Measurements from ENCODE around the gene FAM163B. TPM values are rescaled to one million over a fixed set of nuclear protein-coding genes. Genes with fewer than 3 reads are reported as not detected.

FAM163B gene
- total and polyA plus RNA-seq, 2 of the 8 experiments (the other 6 are each of a cell fraction or from before 2014, with no cell fraction given): 0.63 to 1.0 TPM

DNA sequence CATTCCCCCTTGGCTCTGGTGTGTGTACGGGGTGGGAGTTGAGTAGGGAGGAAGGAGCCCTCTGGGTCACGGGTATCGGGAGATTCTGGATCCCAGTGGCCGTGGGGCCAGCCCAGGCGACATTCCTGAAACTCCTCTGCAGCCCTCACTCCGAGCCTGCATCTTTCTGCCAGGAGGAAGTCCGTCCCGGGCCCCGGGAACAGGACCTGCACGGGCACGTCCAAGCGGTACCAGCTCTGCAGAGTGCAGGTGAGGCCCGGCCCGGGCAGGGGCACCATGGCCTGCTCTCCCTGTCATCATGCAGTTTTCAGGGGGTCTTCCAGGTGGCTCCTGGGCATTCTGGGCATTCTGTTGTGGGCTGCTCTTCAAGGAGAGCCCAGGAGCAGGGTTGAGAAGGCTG lies 71.0 kb downstream of the FAM163B start:
- H4K91ac ChIP-seq (replicated peaks; ENCODE audit: insufficient read length, low read length): peak overlapping the region; percentile 48
- H3K56ac ChIP-seq (replicated peaks; ENCODE audit: insufficient read length, low read depth, low read length): no peak overlapping the region
- no peak overlapping the region for H2BK120ac ChIP-seq (replicated peaks; ENCODE audit: low read depth, low read length)
- peaks cover 2% of the 10 kb centered on the region; the same call in 1 of the 2 replicates for H3K23me2 ChIP-seq (ENCODE audit: low read depth, low read length)
- H2AK5ac ChIP-seq (ENCODE audit: low read depth, low read length): no peak overlapping the region
- no peak overlapping the region for H3K23ac ChIP-seq (ENCODE audit: insufficient read length)
- H3K4ac ChIP-seq (replicated peaks; ENCODE audit: insufficient read length, low read depth, low read length): no peak overlapping the region
- H3K36me3 ChIP-seq (ENCODE audit: control insufficient read depth in 2 of 4, insufficient read depth in 4 of 4, low read length in 3 of 4): no peaks in the 10 kb centered on the region
- TF ChIP-seq RNF2 (IDR thresholded peaks at IDR 0.05; ENCODE audit: borderline replicate concordance, low read depth, low read length, missing control alignments, poor library complexity, severe bottlenecking): no peak
- H3K4me1 ChIP-seq (replicated peaks in 1 of 4; ENCODE audit: control insufficient read depth in 3 of 4, insufficient read depth in 4 of 4, low read length in 3 of 4): peaks cover 0 to 45% (median 23%) of the 10 kb centered on the region in 4 experiments; a peak in 6 of 7 replicates
- H3K9ac ChIP-seq (replicated peaks in 1 of 4; ENCODE audit: extremely low read depth in 1 of 4, low read depth in 3 of 4, low read length in 3 of 4): no peak overlapping the region
- peaks cover 0 to 26% (median 19%) of the 10 kb centered on the region in 4 experiments; a peak in 6 of 7 replicates for H3K27me3 ChIP-seq (replicated peaks in 1 of 4; ENCODE audit: control insufficient read depth in 3 of 4, extremely low read depth in 1 of 4, insufficient read depth in 3 of 4, low read length in 3 of 4)
- no peak overlapping the region for H3K18ac ChIP-seq (ENCODE audit: extremely low read depth, low read length)
- H2BK15ac ChIP-seq (ENCODE audit: low read length): no peak overlapping the region; the same call in 1 of the 2 replicates
- WGBS, 2 experiments (ENCODE audit: extremely low coverage in 1 of 2, insufficient coverage in 1 of 2, insufficient read length in 1 of 2, insufficient replicate concordance in 2 of 2, low coverage in 1 of 2, low lambda C conversion rate in 2 of 2, missing lambda C conversion rate in 1 of 2): 92% methylated on average over 14 of the region's 14 CpGs; no CpG with 5 or more reads in 1 of the 2 experiments
- H4K5ac ChIP-seq (ENCODE audit: insufficient read length, low read depth, low read length): no peak overlapping the region
- no peak overlapping the region for H4K8ac ChIP-seq (ENCODE audit: extremely low read depth, insufficient read depth, low read length)
- 0 out of 2 replicates have a peak overlapping the region, but pooled peaks have one; percentile 23 for H2BK12ac ChIP-seq (ENCODE audit: low read depth, low read length)
- no peak overlapping the region for H2BK20ac ChIP-seq (ENCODE audit: low read length)
- ChIA-PET CTCF (ENCODE audit: partially characterized antibody) (interaction anchor here (1.0 to 4.2 kb wide), 9 partner anchors 8 to 245 kb away, joined by 3 to 26 read pairs (median 3); no protein-coding TSS in a partner anchor), POLR2A (ENCODE audit: partially characterized antibody) (interaction anchor here (1.0 to 2.8 kb wide), 2 partner anchors 10 to 22 kb away, joined by 3 to 11 read pairs; no protein-coding TSS in a partner anchor)
- H3K9me3 ChIP-seq (ENCODE audit: insufficient read depth in 2 of 2, low read depth in 1 of 2, low read length in 1 of 2): no peaks in the 10 kb centered on the region
- no peaks in the 10 kb centered on the region for H4K20me1 ChIP-seq (replicated peaks in 1 of 2; ENCODE audit: control insufficient read depth in 1 of 2, insufficient read depth in 2 of 2, low read length in 2 of 2)
- no peak overlapping the region for H3K4me2 ChIP-seq (ENCODE audit: insufficient read depth in 1 of 2, low read depth in 2 of 2, low read length in 2 of 2)
- no peak overlapping the region for H2AFZ ChIP-seq (ENCODE audit: low read length)
- no peak overlapping the region for H3K27ac ChIP-seq (ENCODE audit: low read depth, low read length)
- H3K79me1 ChIP-seq (ENCODE audit: low read depth, low read length): no peaks in the 10 kb centered on the region
- peak overlapping the region; percentile 66; the same call in 1 of the 2 replicates for H2BK5ac ChIP-seq (ENCODE audit: low read depth, low read length)
- H3K79me2 ChIP-seq (ENCODE audit: control insufficient read depth in 1 of 2, insufficient read depth in 2 of 2, low read length in 2 of 2): no peaks in the 10 kb centered on the region
- no peak overlapping the region for H3K4me3 ChIP-seq (ENCODE audit: extremely low read depth in 1 of 4, insufficient read depth in 2 of 4, low read depth in 3 of 4, low read length in 4 of 4)
- H3K14ac ChIP-seq (ENCODE audit: insufficient read length): no peak overlapping the region
- DNase-seq (ENCODE audit: low read depth in 1 of 2, low spot score in 2 of 2) (no peak), FAIRE-seq (no peak)

Data from H1 (cell line).